GM18499 (cell line): ENCODE results near the gene TAOK1.

ENCODE experiments used
- ATAC-seq: cut with Tn5 transposase; IDR thresholded peaks from one replicate; pipeline ENCODE4 v1.9.1; 2021; ENCODE audit warnings: moderate number of reproducible peaks; ENCODE audit not compliant: insufficient read depth, unreplicated experiment

Gene TAOK1

GRCh38 chr17:29567304-29567553 is 177.1 kb downstream of the TAOK1 start:
- no peak for ATAC-seq

- no peak for ATAC-seq
These were observed 177.6 kb downstream of the TAOK1 start for GRCh38 chr17:29567554-29568330.

GRCh38 chr17:29568331-29569244 is 178.4 kb downstream of the TAOK1 start, which contains the start of gene TP53I13:
Gene TP53I13, plus strand, starts transcription at chr17:29568701. Its CDS starts 58 bp downstream, at chr17:29568759.
- no peak for ATAC-seq

GRCh38 chr17:29569245-29569950 is 179.2 kb downstream of the TAOK1 start:
- no peak for ATAC-seq

- ATAC-seq, result no peak
These were observed 180.4 kb downstream of the TAOK1 start for GRCh38 chr17:29570521-29570920.

GRCh38 chr17:29571486-29571882 is 181.3 kb downstream of the TAOK1 start:
- ATAC-seq, result no peak

- ATAC-seq, result no peak
These were observed 181.9 kb downstream of the TAOK1 start for GRCh38 chr17:29571883-29572681.

- ATAC-seq, result no peak
These were observed 182.8 kb downstream of the TAOK1 start for GRCh38 chr17:29572691-29573557.

GRCh38 chr17:29573558-29573869 is 183.4 kb downstream of the TAOK1 start:
- ATAC-seq, result no peak

- ATAC-seq, result no peak
These were observed 183.9 kb downstream of the TAOK1 start for GRCh38 chr17:29573871-29574731.

GRCh38 chr17:29574732-29575510 is 184.8 kb downstream of the TAOK1 start:
- ATAC-seq, result no peak

- no peak for ATAC-seq
These were observed 185.5 kb downstream of the TAOK1 start for GRCh38 chr17:29575511-29576213.

- no peak for ATAC-seq
These were observed 186.2 kb downstream of the TAOK1 start for GRCh38 chr17:29576214-29577000.

- ATAC-seq, result no peak
These were observed 186.8 kb downstream of the TAOK1 start for GRCh38 chr17:29577001-29577370.

GRCh38 chr17:29577385-29578211 is 187.4 kb downstream of the TAOK1 start:
- ATAC-seq, result no peak
